Mucosa of descending colon (tissue), 3 donors: ENCODE measurements around the gene MRPL58. TPM values are rescaled to one million over a fixed set of nuclear protein-coding genes. Genes with fewer than 3 reads are reported as not detected.

Experiments
- ATAC-seq: fragments of 200-7000 bp; cut with Tn5 transposase; one replicate; pipeline ENCODE4 v1.9.1; 2020; ENCODE audit warnings: mild to moderate bottlenecking, moderate library complexity
- DNase-seq, 3 donors: peaks; one replicate each; pipeline ENCODE4 v3.0.0-alpha.2; 2020
- H3K36me3 ChIP-seq: fragments of 200-600 bp; one replicate; pipeline ENCODE4 v1.8.0; 2021; ENCODE audit warnings: low read depth, mild to moderate bottlenecking
- H3K4me1 ChIP-seq: fragments of 200-600 bp; one replicate; pipeline ENCODE4 v1.8.0; 2021; ENCODE audit warnings: low read depth, mild to moderate bottlenecking
- H3K4me3 ChIP-seq: fragments of 200-600 bp; one replicate; pipeline ENCODE4 v1.8.0; 2021; ENCODE audit warnings: mild to moderate bottlenecking
- H3K9me3 ChIP-seq: fragments of 200-600 bp; one replicate; pipeline ENCODE4 v1.8.0; 2021; ENCODE audit warnings: mild to moderate bottlenecking
- CTCF ChIP-seq: fragments of 200-600 bp; IDR thresholded peaks from one replicate; pipeline ENCODE4 v1.8.0; 2022; ENCODE audit warnings: antibody characterized with exemption, mild to moderate bottlenecking
- intact Hi-C, 2 donors: fragments of 100-400 bp; cut with DNase I in 1 of 2; cut with micrococcal nuclease in 1 of 2; formaldehyde crosslinking; loops; one replicate each; pipeline versions ENCODE4 v1.11.0 to v1.11.1; 2022; cut with DNase I, micrococcal nuclease
- total RNA-seq, 3 donors: library from RNA; stranded (reverse); fragmentation: NEBNext Ultra II Directional in 2 of 3; extraction: Animal tissue kit (Norgen Biotek cat#: 25700) in 2 of 3; gene quantifications; one replicate each; pipeline versions ENCODE4 v1.2.1 to v1.2.4, GENCODE V29; 2021 to 2023
- donor health status: DM: no; HTN: no; CAD: no; lungs with moderate emphysema.
- donor health status: DM: no; HTN: no; CAD: no.
- donor health status: DM: no; HTN: yes; CAD: no.

MRPL58 gene
- total RNA-seq, 3 donors from 2014 or later: 24.7 to 32.9 (median 25.4) TPM

- Histone ChIP-seq H3K9me3 (no peaks in the 10 kb centered on the region), H3K4me3 (no peak overlapping the region), H3K4me1 (peaks cover 9% of the 10 kb centered on the region), H3K36me3 (no peaks in the 10 kb centered on the region)
- ATAC-seq (no peak), DNase-seq (no peak)
- intact Hi-C loops: no loop called here
- TF ChIP-seq CTCF: no peak
Observed at GRCh38 chr17:74975943-74976342, 36.5 kb upstream of the MRPL58 start.

- Histone ChIP-seq H3K36me3 (no peaks in the 10 kb centered on the region), H3K4me3 (no peak overlapping the region), H3K9me3 (no peaks in the 10 kb centered on the region), H3K4me1 (peaks cover 9% of the 10 kb centered on the region)
- ATAC-seq (no peak), DNase-seq (no peak)
- intact Hi-C loops: no loop called here
- TF ChIP-seq CTCF: no peak
Observed at GRCh38 chr17:74977802-74978201, 34.7 kb upstream of the MRPL58 start.

- Histone ChIP-seq H3K9me3 (no peaks in the 10 kb centered on the region), H3K4me1 (peaks cover 9% of the 10 kb centered on the region), H3K36me3 (no peaks in the 10 kb centered on the region), H3K4me3 (no peak overlapping the region)
- no peak for TF ChIP-seq CTCF
- DNase-seq (no peak), ATAC-seq (no peak)
- intact Hi-C loops: no loop called here
Observed at GRCh38 chr17:74978240-74978639, 34.2 kb upstream of the MRPL58 start.

- DNase-seq (no peak), ATAC-seq (no peak)
- no peaks in the 10 kb centered on the region for H3K9me3 ChIP-seq
- no peaks in the 10 kb centered on the region for H3K36me3 ChIP-seq
- no peak overlapping the region for H3K4me3 ChIP-seq
- TF ChIP-seq CTCF: no peak
- intact Hi-C loops: no loop called here
- peaks cover 9% of the 10 kb centered on the region for H3K4me1 ChIP-seq
Observed at GRCh38 chr17:74979408-74980146, 32.9 kb upstream of the MRPL58 start.

DNA sequence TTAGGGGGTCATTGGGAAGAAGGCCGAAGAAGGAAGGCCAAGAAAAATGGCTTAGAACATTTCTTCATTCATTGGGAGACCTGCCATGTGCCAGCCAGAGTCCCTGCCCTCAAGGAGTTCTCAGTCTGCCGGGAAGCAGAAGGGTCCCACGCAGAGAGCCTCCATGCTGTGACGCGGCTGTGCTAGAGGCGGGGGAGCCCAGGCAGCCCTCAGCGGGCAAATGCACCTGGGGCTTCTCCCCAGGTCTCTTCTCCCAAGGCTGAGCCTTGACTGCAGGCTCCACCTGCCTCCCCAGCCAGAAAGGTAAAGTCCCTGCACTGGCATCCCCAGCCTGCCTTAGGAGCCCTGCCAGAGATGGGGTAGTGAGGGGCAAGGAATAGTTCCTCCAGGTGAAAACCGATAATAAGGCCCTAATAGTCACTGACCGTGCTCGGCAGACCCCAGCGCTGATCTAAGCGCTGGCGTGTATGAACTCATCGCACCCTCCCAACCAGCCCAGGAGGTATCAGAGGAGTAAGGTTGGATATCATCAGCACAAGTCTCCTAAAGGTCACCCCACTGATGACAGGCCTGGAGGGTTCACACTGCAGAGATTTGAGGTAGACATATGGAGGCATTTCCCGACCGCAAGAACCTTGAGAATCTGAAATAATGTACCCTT lies 31.0 kb upstream of the MRPL58 start:
- Histone ChIP-seq H3K36me3 (no peaks in the 10 kb centered on the region), H3K4me3 (peak overlapping the region; percentile 19), H3K9me3 (no peaks in the 10 kb centered on the region), H3K4me1 (peaks cover 9% of the 10 kb centered on the region)
- intact Hi-C loops: no loop called here
- no peak for TF ChIP-seq CTCF
- no peak for ATAC-seq
- no peak for DNase-seq
